GM18861 (cell line): ENCODE measurements around the gene ERCC1.

ENCODE experiments used
- ATAC-seq: cut with Tn5 transposase; IDR thresholded peaks from one replicate; pipeline ENCODE4 v1.9.1; 2021; ENCODE audit not compliant: unreplicated experiment

Gene ERCC1

GRCh38 chr19:45423589-45424190 lies at the start of gene ERCC1:
TSS of gene ERCC1 (minus strand) at chr19:45423917. CDS start at chr19:45423374, 543 bp downstream.
- ATAC-seq, result peak; percentile 39

DNA sequence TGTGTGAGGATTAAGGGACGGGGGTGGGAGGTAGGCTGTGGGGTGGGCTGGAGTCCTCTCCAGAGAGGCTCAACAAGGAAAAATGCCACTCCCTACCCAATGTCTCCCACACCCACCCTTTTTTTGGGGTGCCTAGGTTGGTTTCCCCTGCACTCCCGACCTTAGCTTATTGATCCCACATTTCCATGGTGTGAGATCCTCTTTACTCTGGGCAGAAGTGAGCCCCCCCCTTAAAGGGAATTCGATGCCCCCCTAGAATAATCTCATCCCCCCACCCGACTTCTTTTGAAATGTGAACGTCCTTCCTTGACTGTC lies 49.6 kb upstream of the ERCC1 start:
- ATAC-seq, result no peak

DNA sequence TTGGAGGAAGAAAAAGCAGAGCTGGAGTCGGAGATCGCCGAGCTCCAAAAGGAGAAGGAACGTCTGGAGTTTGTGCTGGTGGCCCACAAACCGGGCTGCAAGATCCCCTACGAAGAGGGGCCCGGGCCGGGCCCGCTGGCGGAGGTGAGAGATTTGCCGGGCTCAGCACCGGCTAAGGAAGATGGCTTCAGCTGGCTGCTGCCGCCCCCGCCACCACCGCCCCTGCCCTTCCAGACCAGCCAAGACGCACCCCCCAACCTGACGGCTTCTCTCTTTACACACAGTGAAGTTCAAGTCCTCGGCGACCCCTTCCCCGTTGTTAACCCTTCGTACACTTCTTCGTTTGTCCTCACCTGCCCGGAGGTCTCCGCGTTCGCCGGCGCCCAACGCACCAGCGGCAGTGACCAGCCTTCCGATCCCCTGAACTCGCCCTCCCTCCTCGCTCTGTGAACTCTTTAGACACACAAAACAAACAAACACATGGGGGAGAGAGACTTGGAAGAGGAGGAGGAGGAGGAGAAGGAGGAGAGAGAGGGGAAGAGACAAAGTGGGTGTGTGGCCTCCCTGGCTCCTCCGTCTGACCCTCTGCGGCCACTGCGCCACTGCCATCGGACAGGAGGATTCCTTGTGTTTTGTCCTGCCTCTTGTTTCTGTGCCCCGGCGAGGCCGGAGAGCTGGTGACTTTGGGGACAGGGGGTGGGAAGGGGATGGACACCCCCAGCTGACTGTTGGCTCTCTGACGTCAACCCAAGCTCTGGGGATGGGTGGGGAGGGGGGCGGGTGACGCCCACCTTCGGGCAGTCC lies 49.0 kb upstream of the ERCC1 start:
- ATAC-seq, result no peak

DNA sequence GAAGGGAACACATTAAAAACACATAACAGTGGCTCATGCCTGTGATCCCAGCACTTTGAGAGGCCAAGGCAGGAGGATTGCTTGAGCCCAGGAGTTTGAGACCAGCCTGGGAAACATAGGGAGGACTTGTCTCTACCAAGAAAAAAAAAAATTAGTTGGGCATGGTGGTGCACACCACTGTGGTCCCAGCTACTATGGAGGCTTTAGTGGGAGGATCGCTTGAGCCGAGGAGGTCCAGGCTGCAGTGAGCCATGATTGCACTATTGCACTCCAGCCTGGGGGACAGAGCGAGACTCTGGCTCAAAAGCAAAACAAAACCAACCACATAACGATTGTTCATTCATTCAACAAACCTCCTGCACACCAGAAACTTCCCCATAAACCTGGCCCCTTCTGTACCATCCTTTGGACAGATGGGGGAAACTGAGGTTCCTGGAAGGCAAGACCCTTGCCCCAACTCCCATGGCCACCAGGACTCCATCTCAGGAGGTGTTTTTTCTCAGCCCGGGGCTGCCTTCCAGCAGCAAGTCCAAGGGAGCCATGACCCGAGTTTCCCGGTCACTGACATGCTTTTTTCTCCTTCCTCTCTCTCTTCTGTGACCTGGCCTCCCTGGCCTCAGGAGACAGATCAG lies 48.3 kb upstream of the ERCC1 start:
- ATAC-seq, result no peak

DNA sequence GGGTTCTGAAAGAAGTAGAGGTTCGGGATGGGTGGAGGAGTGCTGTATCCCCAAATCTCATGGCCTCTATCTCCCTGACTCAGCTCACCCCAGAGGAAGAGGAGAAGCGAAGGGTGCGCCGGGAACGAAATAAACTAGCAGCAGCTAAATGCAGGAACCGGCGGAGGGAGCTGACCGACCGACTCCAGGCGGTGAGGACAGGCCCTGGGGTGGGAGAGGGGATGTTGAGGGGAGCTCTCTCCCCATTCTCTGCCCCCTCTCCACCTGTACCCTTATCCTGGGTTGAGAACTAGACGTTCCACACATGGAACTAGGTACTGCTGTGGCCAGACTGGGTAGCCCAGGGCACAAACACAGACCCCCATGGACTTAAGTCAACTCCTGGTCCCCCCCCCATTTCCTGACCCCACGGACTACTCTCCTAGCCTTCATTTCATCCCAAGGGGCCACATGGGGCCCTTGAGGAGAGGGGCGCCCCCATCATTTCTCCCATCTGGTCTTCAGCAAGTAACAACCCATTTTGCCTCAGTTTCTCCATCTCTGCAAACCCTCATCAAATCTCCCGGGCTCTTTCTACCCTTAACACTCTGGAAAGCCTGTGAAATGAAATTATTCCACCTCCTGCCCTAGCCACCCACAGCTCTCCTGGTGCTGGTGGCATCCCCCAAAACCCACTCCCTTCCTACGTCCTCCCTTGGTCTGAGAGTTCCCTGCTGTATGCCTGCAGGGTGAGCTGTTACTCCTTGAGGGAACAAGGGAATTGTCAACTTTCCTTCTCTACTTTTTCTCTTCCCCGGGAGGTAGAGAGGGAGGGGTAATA lies 47.6 kb upstream of the ERCC1 start:
- ATAC-seq, result no peak

GRCh38 chr19:45470762-45471081 lies 47.0 kb upstream of the ERCC1 start:
- no peak for ATAC-seq

- ATAC-seq, result peak; percentile 1
Observed at GRCh38 chr19:45469945-45470761, 46.4 kb upstream of the ERCC1 start.

DNA sequence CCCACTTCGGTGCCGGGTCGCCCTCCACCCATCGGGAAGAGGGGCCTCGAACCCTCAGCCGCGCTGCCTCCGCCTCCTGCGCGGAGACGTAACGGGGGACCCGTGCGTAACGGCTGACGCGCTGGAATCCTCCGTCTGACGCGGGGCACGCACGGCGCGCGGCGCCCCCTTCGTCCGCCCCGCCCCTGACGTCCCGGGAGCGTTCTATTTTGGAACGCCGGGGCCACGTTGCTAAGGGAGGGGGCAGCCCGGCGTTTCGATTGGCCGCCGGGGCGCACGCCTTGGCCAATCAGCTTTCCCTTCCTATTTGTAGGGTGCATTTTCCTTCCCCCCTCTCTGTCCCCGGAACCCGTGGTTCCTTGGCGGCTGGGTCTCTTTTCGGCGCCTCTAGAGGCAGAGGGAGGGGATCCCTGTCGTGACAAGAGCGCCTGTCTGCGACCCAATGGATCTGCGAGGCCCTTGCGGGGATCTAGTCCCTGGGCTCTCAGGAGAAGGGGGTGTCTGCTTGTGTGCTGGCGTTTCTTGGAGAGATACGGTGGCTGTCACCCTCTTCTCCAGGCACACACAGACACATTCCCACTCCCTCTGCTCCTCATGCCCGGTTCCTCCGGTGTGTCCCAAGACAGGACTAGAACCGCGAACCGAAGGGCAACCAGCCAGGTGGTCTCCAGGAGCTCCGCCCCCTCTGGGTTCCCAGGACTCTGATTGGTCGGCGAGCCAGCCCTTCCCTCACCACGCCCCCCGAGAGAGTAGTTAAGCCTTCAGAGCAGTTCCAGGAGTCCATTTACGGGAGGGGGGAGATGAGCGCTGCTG lies 45.6 kb upstream of the ERCC1 start:
- peak; percentile 54 for ATAC-seq

DNA sequence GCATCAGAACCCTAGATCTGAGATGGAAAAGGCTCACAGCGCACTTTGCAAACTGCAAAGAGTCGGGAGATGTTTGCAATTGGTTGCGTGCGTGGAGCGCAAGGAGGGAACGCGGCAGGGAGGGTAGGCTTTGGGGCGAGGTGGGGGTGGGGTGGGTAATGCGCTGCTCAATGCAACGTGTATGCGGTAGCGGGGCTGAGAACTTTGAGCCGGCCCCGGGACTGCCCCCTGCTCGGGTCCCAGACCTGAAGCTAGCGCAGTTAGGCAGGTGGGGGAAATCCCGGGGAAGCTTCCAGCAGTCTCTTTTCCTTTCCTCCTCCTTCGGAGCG lies 45.0 kb upstream of the ERCC1 start:
- ATAC-seq, result peak; percentile 20

DNA sequence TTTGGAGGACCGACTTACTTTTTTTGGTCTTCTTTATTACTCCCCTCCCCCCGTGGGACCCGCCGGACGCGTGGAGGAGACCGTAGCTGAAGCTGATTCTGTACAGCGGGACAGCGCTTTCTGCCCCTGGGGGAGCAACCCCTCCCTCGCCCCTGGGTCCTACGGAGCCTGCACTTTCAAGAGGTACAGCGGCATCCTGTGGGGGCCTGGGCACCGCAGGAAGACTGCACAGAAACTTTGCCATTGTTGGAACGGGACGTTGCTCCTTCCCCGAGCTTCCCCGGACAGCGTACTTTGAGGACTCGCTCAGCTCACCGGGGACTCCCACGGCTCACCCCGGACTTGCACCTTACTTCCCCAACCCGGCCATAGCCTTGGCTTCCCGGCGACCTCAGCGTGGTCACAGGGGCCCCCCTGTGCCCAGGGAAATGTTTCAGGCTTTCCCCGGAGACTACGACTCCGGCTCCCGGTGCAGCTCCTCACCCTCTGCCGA lies 44.5 kb upstream of the ERCC1 start:
- no peak for ATAC-seq

DNA sequence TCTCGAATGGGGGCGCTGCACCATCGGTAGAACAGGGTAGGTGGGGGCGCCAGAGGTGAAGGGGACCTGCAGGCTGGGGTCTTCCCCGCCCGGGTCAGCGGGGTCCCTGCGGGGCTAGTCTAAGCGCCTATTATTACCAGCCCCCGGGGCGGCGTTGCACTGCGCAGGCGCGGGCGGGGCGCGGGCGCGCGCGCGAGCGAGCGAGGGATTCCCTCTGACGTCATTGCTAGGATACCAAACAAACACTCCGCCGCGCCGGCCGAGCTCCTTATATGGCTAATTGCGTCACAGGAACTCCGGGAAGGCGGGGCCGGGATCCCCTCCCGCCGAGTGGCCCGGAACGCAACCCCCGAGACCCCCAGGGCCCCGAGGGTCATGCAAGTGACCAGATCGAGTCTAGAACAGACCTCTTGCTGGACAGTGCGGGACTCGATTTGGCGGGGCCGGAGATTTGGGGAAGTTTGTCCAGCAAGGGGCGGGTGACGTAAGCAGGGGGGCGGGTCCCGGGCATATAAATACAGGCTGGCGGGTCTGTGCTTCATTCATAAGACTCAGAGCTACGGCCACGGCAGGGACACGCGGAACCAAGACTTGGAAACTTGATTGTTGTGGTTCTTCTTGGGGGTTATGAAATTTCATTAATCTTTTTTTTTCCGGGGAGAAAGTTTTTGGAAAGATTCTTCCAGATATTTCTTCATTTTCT lies 43.9 kb upstream of the ERCC1 start, which contains the start of gene FOSB:
Gene FOSB (plus strand): TSS at position 541 of the 703 bp plus-strand sequence. CDS start 591 bp downstream, outside the sequence.
- peak; percentile 32 for ATAC-seq

- no peak for ATAC-seq
Observed at GRCh38 chr19:45467115-45467455, 43.4 kb upstream of the ERCC1 start.

GRCh38 chr19:45464852-45465441 lies 41.2 kb upstream of the ERCC1 start:
- no peak for ATAC-seq

- no peak for ATAC-seq
Observed at GRCh38 chr19:45464274-45464673, 40.6 kb upstream of the ERCC1 start.

DNA sequence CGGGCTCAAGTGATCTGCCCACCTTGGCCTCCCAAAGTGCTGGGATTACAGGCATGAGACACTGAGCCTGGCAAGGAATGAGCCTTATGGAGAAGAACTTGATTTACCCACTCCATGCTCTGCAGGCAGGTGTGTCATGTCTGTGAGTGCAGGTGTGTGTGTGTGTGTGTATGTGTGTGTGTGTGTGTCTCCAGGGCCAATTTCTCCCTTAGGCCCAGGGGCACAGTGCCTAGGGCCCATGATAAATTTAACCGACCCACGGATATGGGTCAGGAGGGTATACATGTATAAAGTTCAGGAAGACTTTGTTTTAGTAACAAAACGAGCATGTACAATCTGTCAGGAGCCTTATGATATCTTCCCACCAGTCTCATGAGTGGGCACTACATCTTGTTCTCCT lies 39.5 kb upstream of the ERCC1 start:
- no peak for ATAC-seq

GRCh38 chr19:45462174-45462573 lies 38.5 kb upstream of the ERCC1 start:
- no peak for ATAC-seq

GRCh38 chr19:45460807-45461347 lies 37.2 kb upstream of the ERCC1 start:
- ATAC-seq, result no peak

GRCh38 chr19:45457776-45458175 lies 34.1 kb upstream of the ERCC1 start:
- ATAC-seq, result no peak

DNA sequence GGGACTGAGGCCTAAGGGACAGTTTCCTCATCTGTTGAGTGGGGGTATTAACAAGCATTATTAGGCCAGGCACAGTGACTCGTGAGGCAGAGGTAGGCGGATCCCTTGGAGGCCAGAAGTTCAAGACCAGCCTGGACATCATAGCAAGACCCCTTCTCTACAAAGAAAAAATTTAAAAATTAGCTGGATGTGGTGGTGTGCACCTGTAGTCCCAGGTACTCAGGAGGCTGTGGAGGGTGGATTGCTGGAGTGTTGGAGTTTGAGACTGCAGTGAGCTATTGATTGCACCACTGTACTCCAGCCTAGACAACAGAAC lies 32.7 kb upstream of the ERCC1 start:
- ATAC-seq, result no peak
